MM.1S (cell line): ENCODE data around the gene MRPS27.

Experiments
- DNase-seq: peaks from one replicate; pipeline ENCODE4 v3.0.0-alpha.2; 2015
- H2AFZ ChIP-seq: fragments of 300-600 bp; sonication (generic); 2 replicates; pipeline ENCODE4 v1.6.0; 2016; ENCODE audit warnings: antibody characterized with exemption, low read length
- H3F3A ChIP-seq: fragments of 300-600 bp; sonication (generic); 2 replicates; pipeline ENCODE4 v1.6.1; 2016; ENCODE audit warnings: mild to moderate bottlenecking, antibody characterized with exemption, low read length, moderate library complexity, mixed read lengths; ENCODE audit not compliant: insufficient read depth
- H3K27ac ChIP-seq: fragments of 300-600 bp; sonication (generic); 2 replicates; pipeline ENCODE4 v1.5.1; 2016; ENCODE audit warnings: mild to moderate bottlenecking, low read length
- H3K27me3 ChIP-seq: fragments of 300-600 bp; sonication (generic); replicated peaks from 2 replicates; pipeline ENCODE4 v1.6.0; 2016; ENCODE audit warnings: low read length; ENCODE audit not compliant: insufficient read depth
- H3K36me3 ChIP-seq: fragments of 300-600 bp; sonication (generic); replicated peaks from 2 replicates; pipeline ENCODE4 v1.6.1; 2016; ENCODE audit warnings: mild to moderate bottlenecking, low read length, mixed read lengths; ENCODE audit not compliant: insufficient read depth
- H3K4me1 ChIP-seq: fragments of 300-600 bp; sonication (generic); 2 replicates; pipeline ENCODE4 v1.6.1; 2016; ENCODE audit warnings: low read length, mixed read lengths
- H3K4me2 ChIP-seq: fragments of 300-600 bp; sonication (generic); 2 replicates; pipeline ENCODE4 v1.6.0; 2016; ENCODE audit warnings: low read depth, low read length
- H3K4me3 ChIP-seq: fragments of 300-600 bp; sonication (generic); 2 replicates; pipeline ENCODE4 v1.5.1; 2016; ENCODE audit warnings: low read length, mixed read lengths
- H3K79me2 ChIP-seq: fragments of 300-600 bp; sonication (generic); 2 replicates; pipeline ENCODE4 v1.6.1; 2016; ENCODE audit warnings: mixed run types, low read length, mixed read lengths
- H3K9ac ChIP-seq: fragments of 300-600 bp; sonication (generic); 2 replicates; pipeline ENCODE4 v1.6.1; 2016; ENCODE audit warnings: low read length, mixed read lengths
- H3K9me2 ChIP-seq: fragments of 300-600 bp; sonication (generic); replicated peaks from 2 replicates; pipeline ENCODE4 v1.6.1; 2016; ENCODE audit warnings: mild to moderate bottlenecking, low read length, mixed read lengths; ENCODE audit not compliant: insufficient read depth
- H3K9me3 ChIP-seq: fragments of 300-600 bp; sonication (generic); replicated peaks from 2 replicates; pipeline ENCODE4 v1.6.1; 2016; ENCODE audit warnings: mild to moderate bottlenecking, low read length, mixed read lengths; ENCODE audit not compliant: insufficient read depth
- H4K20me1 ChIP-seq: fragments of 300-600 bp; sonication (generic); 2 replicates; pipeline ENCODE4 v1.6.1; 2016; ENCODE audit warnings: mild to moderate bottlenecking, low read length, moderate library complexity, mixed read lengths; ENCODE audit not compliant: insufficient read depth
- EZH2 ChIP-seq: fragments of 300-600 bp; sonication (generic); optimal IDR thresholded peaks from 2 replicates; pipeline ENCODE3; 2017; ENCODE audit warnings: low read depth, mild to moderate bottlenecking, antibody characterized with exemption, low read length, mixed read lengths
- EZH2phosphoT487 ChIP-seq: fragments of 300-600 bp; sonication (generic); IDR thresholded peaks from 2 replicates; pipeline ENCODE4 v1.6.1; 2018; ENCODE audit warnings: antibody characterized with exemption, low read length
- TF ChIP-seq, protein P1 (sequence below): fragments of 300-600 bp; sonication (generic); IDR thresholded peaks from 2 replicates; pipeline ENCODE4 v1.5.1; 2016; ENCODE audit warnings: antibody characterized with exemption, low read length, mixed read lengths

MRPS27 gene

DNA sequence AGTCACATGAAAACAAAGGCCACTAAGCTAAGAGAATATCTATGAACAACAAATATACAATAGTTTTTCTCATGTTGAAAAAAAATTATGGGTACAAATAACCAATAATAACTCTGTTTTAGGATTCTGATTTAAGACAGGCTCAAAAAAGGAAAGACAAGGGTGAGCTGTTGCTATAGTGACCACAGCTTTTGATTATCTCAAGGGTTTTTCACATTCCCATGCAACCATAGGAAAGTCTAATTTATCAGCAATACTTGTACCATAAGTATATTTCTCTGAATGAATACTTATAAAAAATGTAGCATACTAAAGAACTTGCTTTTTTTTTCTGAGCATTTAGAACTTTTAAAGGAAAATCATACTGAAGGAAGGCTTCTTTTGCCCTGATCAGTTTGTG is 68.0 kb downstream of the MRPS27 start:
- no peaks in the 10 kb centered on the region for H4K20me1 ChIP-seq
- H3K27ac ChIP-seq: no peak overlapping the region
- no peaks in the 10 kb centered on the region for H3K9me2 ChIP-seq
- H3K36me3 ChIP-seq: no peaks in the 10 kb centered on the region
- peaks cover 4% of the 10 kb centered on the region; the same call in 1 of the 2 replicates for H3K79me2 ChIP-seq
- no peaks in the 10 kb centered on the region for H3K27me3 ChIP-seq
- no peak overlapping the region for H3K9ac ChIP-seq
- H3K4me2 ChIP-seq: no peak overlapping the region
- no peaks in the 10 kb centered on the region for H3K9me3 ChIP-seq
- no peak for DNase-seq
- H3K4me1 ChIP-seq: no peaks in the 10 kb centered on the region
- H3F3A ChIP-seq: no peaks in the 10 kb centered on the region
- H3K4me3 ChIP-seq: no peak overlapping the region
- no peak overlapping the region for H2AFZ ChIP-seq
- TF ChIP-seq EZH2 (no peak), EZH2phosphoT487 (no peak)
- TF ChIP-seq, protein P1, sequence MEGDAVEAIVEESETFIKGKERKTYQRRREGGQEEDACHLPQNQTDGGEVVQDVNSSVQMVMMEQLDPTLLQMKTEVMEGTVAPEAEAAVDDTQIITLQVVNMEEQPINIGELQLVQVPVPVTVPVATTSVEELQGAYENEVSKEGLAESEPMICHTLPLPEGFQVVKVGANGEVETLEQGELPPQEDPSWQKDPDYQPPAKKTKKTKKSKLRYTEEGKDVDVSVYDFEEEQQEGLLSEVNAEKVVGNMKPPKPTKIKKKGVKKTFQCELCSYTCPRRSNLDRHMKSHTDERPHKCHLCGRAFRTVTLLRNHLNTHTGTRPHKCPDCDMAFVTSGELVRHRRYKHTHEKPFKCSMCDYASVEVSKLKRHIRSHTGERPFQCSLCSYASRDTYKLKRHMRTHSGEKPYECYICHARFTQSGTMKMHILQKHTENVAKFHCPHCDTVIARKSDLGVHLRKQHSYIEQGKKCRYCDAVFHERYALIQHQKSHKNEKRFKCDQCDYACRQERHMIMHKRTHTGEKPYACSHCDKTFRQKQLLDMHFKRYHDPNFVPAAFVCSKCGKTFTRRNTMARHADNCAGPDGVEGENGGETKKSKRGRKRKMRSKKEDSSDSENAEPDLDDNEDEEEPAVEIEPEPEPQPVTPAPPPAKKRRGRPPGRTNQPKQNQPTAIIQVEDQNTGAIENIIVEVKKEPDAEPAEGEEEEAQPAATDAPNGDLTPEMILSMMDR: no peak

DNA sequence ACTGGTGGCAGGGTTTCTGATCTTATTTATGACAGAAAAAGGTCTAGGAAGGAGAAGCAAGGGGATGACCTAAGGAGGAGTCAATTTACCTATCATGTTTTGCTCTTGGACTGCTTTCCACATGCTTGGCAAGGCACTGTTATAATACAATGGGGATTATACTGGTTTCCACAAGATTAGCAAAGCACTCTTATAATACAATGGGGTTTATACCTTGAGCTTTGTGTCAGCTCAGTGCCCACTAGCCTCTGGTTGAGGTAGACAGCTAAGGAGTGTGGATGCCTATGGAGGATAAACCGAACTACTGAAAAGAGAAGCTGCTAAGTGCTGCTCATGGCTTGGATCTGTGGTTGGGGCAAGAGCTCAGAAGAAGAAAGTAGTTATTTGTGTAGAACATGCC is 68.7 kb downstream of the MRPS27 start:
- no peaks in the 10 kb centered on the region for H3F3A ChIP-seq
- TF ChIP-seq EZH2phosphoT487 (no peak), EZH2 (no peak)
- TF ChIP-seq, protein P1: no peak
- no peaks in the 10 kb centered on the region for H3K9me2 ChIP-seq
- H3K79me2 ChIP-seq: peaks cover 4% of the 10 kb centered on the region; the same call in 1 of the 2 replicates
- H4K20me1 ChIP-seq: no peaks in the 10 kb centered on the region
- H3K27ac ChIP-seq: no peak overlapping the region
- no peaks in the 10 kb centered on the region for H3K9me3 ChIP-seq
- no peaks in the 10 kb centered on the region for H3K27me3 ChIP-seq
- no peak overlapping the region for H3K4me2 ChIP-seq
- H3K36me3 ChIP-seq: no peaks in the 10 kb centered on the region
- DNase-seq: no peak
- no peak overlapping the region for H3K9ac ChIP-seq
- 0 out of 2 replicates have a peak, but pooled peaks cover 5% of the 10 kb centered on the region for H3K4me1 ChIP-seq
- no peak overlapping the region for H2AFZ ChIP-seq
- H3K4me3 ChIP-seq: no peak overlapping the region

- no peak overlapping the region for H3K27ac ChIP-seq
Measured at GRCh38 chr5:72248410-72248981, 71.5 kb downstream of the MRPS27 start.

More at GRCh38 chr5:72248410-72248981, 71.5 kb downstream of the MRPS27 start:
- no peak for DNase-seq
- Histone ChIP-seq H3K27me3 (no peaks in the 10 kb centered on the region), H3K9ac (no peak overlapping the region), H3K79me2 (no peaks in the 10 kb centered on the region), H3K4me3 (no peak overlapping the region), H3K4me2 (no peak overlapping the region), H3F3A (no peaks in the 10 kb centered on the region), H3K9me2 (no peaks in the 10 kb centered on the region), H3K36me3 (no peaks in the 10 kb centered on the region), H3K4me1 (peaks cover 20% of the 10 kb centered on the region), H3K9me3 (no peaks in the 10 kb centered on the region), H2AFZ (no peak overlapping the region), H4K20me1 (0 out of 2 replicates have a peak, but pooled peaks cover 6% of the 10 kb centered on the region)
- TF ChIP-seq, protein P1: no peak
- TF ChIP-seq EZH2phosphoT487: no peak
- TF ChIP-seq EZH2: no peak
